Measurements from ENCODE around the gene CPNE4. TPM values are rescaled to one million over a fixed set of nuclear protein-coding genes. Genes with fewer than 3 reads are reported as not detected.
A peak's percentile ranks its signal among the peaks of the same experiment; 100 is the strongest.

The CPNE4 gene
- total RNA-seq, 2 experiments from 2014 or later: not detected

- Mint-ChIP-seq H3K27me3 (ENCODE audit: low read depth) (peaks cover 60% of the 10 kb centered on the region), H3K4me3 (no peak overlapping the region), H3K4me1 (ENCODE audit: low read depth) (peaks cover 8% of the 10 kb centered on the region), H3K27ac (no peak overlapping the region), H3K36me3 (ENCODE audit: low read depth) (no peaks in the 10 kb centered on the region), H3K9me3 (no peaks in the 10 kb centered on the region)
- intact Hi-C loops (cut with micrococcal nuclease): loop anchor here (1.0 to 2.0 kb wide), 3 partner anchors 142 to 360 kb away; no protein-coding TSS in a partner anchor
- CTCF ChIA-PET: interaction anchor here (0.6 to 2.7 kb wide), 7 partner anchors 9 to 361 kb away, joined by 3 to 8 read pairs (median 3); no protein-coding TSS in a partner anchor
- DNase-seq: no peak
Observed at GRCh38 chr3:132038198-132038825, 3.5 kb upstream of the CPNE4 start.

GRCh38 chr3:132037581-132037980 lies 2.8 kb upstream of the CPNE4 start:
- Mint-ChIP-seq H3K4me3 (no peak overlapping the region), H3K27me3 (ENCODE audit: low read depth) (peaks cover 67% of the 10 kb centered on the region), H3K27ac (no peak overlapping the region), H3K36me3 (ENCODE audit: low read depth) (no peaks in the 10 kb centered on the region), H3K4me1 (ENCODE audit: low read depth) (peaks cover 8% of the 10 kb centered on the region), H3K9me3 (no peaks in the 10 kb centered on the region)
- CTCF ChIA-PET: interaction anchor here (0.7 to 2.0 kb wide), 2 partner anchors 145 to 295 kb away, joined by 3 to 6 read pairs; no protein-coding TSS in a partner anchor
- intact Hi-C loops (cut with micrococcal nuclease): no loop called here
- no peak for DNase-seq

GRCh38 chr3:132037056-132037455 lies 2.2 kb upstream of the CPNE4 start:
- no peak overlapping the region for H3K27ac Mint-ChIP-seq
- CTCF ChIA-PET: interaction anchor here (2.0 kb wide), 1 partner anchor 145 kb away, joined by 6 read pairs; no protein-coding TSS in a partner anchor
- no peak overlapping the region for H3K4me3 Mint-ChIP-seq
- DNase-seq: no peak
- H3K9me3 Mint-ChIP-seq: no peaks in the 10 kb centered on the region
- intact Hi-C loops (cut with micrococcal nuclease): no loop called here
- no peaks in the 10 kb centered on the region for H3K36me3 Mint-ChIP-seq (ENCODE audit: low read depth)
- H3K27me3 Mint-ChIP-seq (ENCODE audit: low read depth): peaks cover 71% of the 10 kb centered on the region
- H3K4me1 Mint-ChIP-seq (ENCODE audit: low read depth): peaks cover 8% of the 10 kb centered on the region

GRCh38 chr3:132034097-132034485 lies 723 bp downstream of the CPNE4 start:
- H3K27me3 Mint-ChIP-seq (ENCODE audit: low read depth): peaks cover 82% of the 10 kb centered on the region
- DNase-seq: no peak
- no peaks in the 10 kb centered on the region for H3K9me3 Mint-ChIP-seq
- no peak overlapping the region for H3K4me3 Mint-ChIP-seq
- CTCF ChIA-PET: interaction anchor here (1.1 to 1.6 kb wide), 2 partner anchors 145 to 239 kb away, joined by 3 to 5 read pairs; no protein-coding TSS in a partner anchor
- peaks cover 8% of the 10 kb centered on the region for H3K4me1 Mint-ChIP-seq (ENCODE audit: low read depth)
- intact Hi-C loops (cut with micrococcal nuclease): no loop called here
- no peaks in the 10 kb centered on the region for H3K36me3 Mint-ChIP-seq (ENCODE audit: low read depth)
- no peak overlapping the region for H3K27ac Mint-ChIP-seq

GRCh38 chr3:132033471-132033870 lies 1.3 kb downstream of the CPNE4 start:
- Mint-ChIP-seq H3K4me3 (no peak overlapping the region), H3K27ac (no peak overlapping the region), H3K27me3 (ENCODE audit: low read depth) (peaks cover 80% of the 10 kb centered on the region), H3K9me3 (no peaks in the 10 kb centered on the region), H3K4me1 (ENCODE audit: low read depth) (peaks cover 8% of the 10 kb centered on the region), H3K36me3 (ENCODE audit: low read depth) (no peaks in the 10 kb centered on the region)
- CTCF ChIA-PET: interaction anchor here (1.6 kb wide), 1 partner anchor 238 kb away, joined by 5 read pairs; no protein-coding TSS in a partner anchor
- DNase-seq: no peak
- intact Hi-C loops (cut with micrococcal nuclease): no loop called here

GRCh38 chr3:132032959-132033358 lies 1.9 kb downstream of the CPNE4 start:
- Mint-ChIP-seq H3K4me3 (no peak overlapping the region), H3K36me3 (ENCODE audit: low read depth) (no peaks in the 10 kb centered on the region), H3K27ac (no peak overlapping the region), H3K27me3 (ENCODE audit: low read depth) (peaks cover 78% of the 10 kb centered on the region), H3K4me1 (ENCODE audit: low read depth) (peaks cover 8% of the 10 kb centered on the region), H3K9me3 (no peaks in the 10 kb centered on the region)
- CTCF ChIA-PET: no interaction called here
- DNase-seq: no peak
- intact Hi-C loops (cut with micrococcal nuclease): no loop called here

- Mint-ChIP-seq H3K4me3 (no peak overlapping the region), H3K4me1 (ENCODE audit: low read depth) (peaks cover 3% of the 10 kb centered on the region), H3K9me3 (no peaks in the 10 kb centered on the region), H3K27me3 (ENCODE audit: low read depth) (peaks cover 49% of the 10 kb centered on the region), H3K36me3 (ENCODE audit: low read depth) (no peaks in the 10 kb centered on the region), H3K27ac (no peak overlapping the region)
- intact Hi-C loops (cut with micrococcal nuclease): loop anchor here (1.0 to 10.0 kb wide), 6 partner anchors 151 to 996 kb away; no protein-coding TSS in a partner anchor
- peak; percentile 84 for DNase-seq
- CTCF ChIA-PET: interaction anchor here (0.6 to 3.1 kb wide), 13 partner anchors 10 to 1524 kb away, joined by 3 to 31 read pairs (median 4); no protein-coding TSS in a partner anchor
Observed at GRCh38 chr3:132029182-132029902, 5.5 kb downstream of the CPNE4 start.

GRCh38 chr3:132022914-132023313 lies 11.9 kb downstream of the CPNE4 start:
- intact Hi-C loops (cut with micrococcal nuclease): loop anchor here (10.0 kb wide), 1 partner anchor 788 kb away; no protein-coding TSS in a partner anchor
- H3K36me3 Mint-ChIP-seq (ENCODE audit: low read depth): no peaks in the 10 kb centered on the region
- CTCF ChIA-PET: no interaction called here
- no peak for DNase-seq
- no peak overlapping the region for H3K27ac Mint-ChIP-seq
- peaks cover 8% of the 10 kb centered on the region for H3K27me3 Mint-ChIP-seq (ENCODE audit: low read depth)
- no peaks in the 10 kb centered on the region for H3K4me1 Mint-ChIP-seq (ENCODE audit: low read depth)
- no peaks in the 10 kb centered on the region for H3K9me3 Mint-ChIP-seq
- H3K4me3 Mint-ChIP-seq: no peak overlapping the region

- no peak overlapping the region for H3K4me3 Mint-ChIP-seq
- no peak overlapping the region for H3K27ac Mint-ChIP-seq
- intact Hi-C loops (cut with micrococcal nuclease): loop anchor here (10.0 kb wide), 1 partner anchor 785 kb away; no protein-coding TSS in a partner anchor
- H3K9me3 Mint-ChIP-seq: no peaks in the 10 kb centered on the region
- no peaks in the 10 kb centered on the region for H3K36me3 Mint-ChIP-seq (ENCODE audit: low read depth)
- H3K27me3 Mint-ChIP-seq (ENCODE audit: low read depth): peaks cover 13% of the 10 kb centered on the region
- H3K4me1 Mint-ChIP-seq (ENCODE audit: low read depth): no peaks in the 10 kb centered on the region
- no peak for DNase-seq
- CTCF ChIA-PET: interaction anchor here (1.5 kb wide), 1 partner anchor 50 kb away, joined by 3 read pairs; no protein-coding TSS in a partner anchor
Observed at GRCh38 chr3:132020058-132020457, 14.8 kb downstream of the CPNE4 start.

- Mint-ChIP-seq H3K4me1 (ENCODE audit: low read depth) (no peaks in the 10 kb centered on the region), H3K9me3 (no peaks in the 10 kb centered on the region), H3K27ac (no peak overlapping the region), H3K36me3 (ENCODE audit: low read depth) (no peaks in the 10 kb centered on the region), H3K27me3 (ENCODE audit: low read depth) (peaks cover 12% of the 10 kb centered on the region), H3K4me3 (no peak overlapping the region)
- CTCF ChIA-PET: no interaction called here
- DNase-seq: no peak
- intact Hi-C loops (cut with micrococcal nuclease): no loop called here
Observed at GRCh38 chr3:132017137-132017536, 17.7 kb downstream of the CPNE4 start.

GRCh38 chr3:132016061-132017041 lies 18.5 kb downstream of the CPNE4 start:
- Mint-ChIP-seq H3K36me3 (ENCODE audit: low read depth) (no peaks in the 10 kb centered on the region), H3K27me3 (ENCODE audit: low read depth) (peaks cover 12% of the 10 kb centered on the region), H3K9me3 (no peaks in the 10 kb centered on the region), H3K4me1 (ENCODE audit: low read depth) (no peaks in the 10 kb centered on the region), H3K4me3 (no peak overlapping the region), H3K27ac (no peak overlapping the region)
- CTCF ChIA-PET: interaction anchor here (1.9 kb wide), 1 partner anchor 13 kb away, joined by 5 read pairs; no protein-coding TSS in a partner anchor
- intact Hi-C loops (cut with micrococcal nuclease): no loop called here
- no peak for DNase-seq
